HG03064 (cell line): ENCODE measurements around the gene MRM1.

Experiments
- ATAC-seq: cut with Tn5 transposase; IDR thresholded peaks from one replicate; pipeline ENCODE4 v1.9.1; 2021; ENCODE audit warnings: low read depth; ENCODE audit not compliant: unreplicated experiment

Gene MRM1

DNA sequence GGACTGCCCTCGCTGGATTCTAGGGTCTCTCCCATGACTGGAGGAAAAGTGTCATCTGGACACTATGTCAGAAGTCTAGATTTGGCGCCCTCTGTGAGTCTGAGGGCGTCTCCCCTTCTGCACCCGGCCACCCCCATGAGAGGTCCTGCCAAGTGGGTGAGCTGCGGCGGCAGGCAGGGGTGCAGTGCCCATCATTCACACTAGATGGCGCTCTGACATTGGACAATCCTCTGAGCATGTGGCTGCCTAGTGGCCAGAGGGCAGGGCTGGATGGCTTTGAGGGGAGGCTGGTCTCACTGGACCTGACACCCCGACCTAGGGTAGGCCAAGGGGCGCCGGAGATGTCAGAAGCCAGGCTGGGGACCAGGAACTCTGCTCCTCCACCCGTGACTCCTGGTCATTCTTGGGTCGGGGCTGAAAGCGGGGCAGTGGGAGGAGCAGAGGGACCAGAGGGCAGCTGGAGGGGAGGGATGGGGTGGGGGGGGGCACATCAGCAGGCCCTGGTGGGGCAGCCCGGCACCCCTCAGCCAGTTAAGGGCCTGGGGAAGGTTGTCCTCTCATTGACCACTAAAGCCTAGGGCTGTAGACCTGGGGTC is 28.0 kb downstream of the MRM1 start:
- ATAC-seq, result no peak

- no peak for ATAC-seq
Observed at GRCh38 chr17:36629970-36630502, 28.7 kb downstream of the MRM1 start.

DNA sequence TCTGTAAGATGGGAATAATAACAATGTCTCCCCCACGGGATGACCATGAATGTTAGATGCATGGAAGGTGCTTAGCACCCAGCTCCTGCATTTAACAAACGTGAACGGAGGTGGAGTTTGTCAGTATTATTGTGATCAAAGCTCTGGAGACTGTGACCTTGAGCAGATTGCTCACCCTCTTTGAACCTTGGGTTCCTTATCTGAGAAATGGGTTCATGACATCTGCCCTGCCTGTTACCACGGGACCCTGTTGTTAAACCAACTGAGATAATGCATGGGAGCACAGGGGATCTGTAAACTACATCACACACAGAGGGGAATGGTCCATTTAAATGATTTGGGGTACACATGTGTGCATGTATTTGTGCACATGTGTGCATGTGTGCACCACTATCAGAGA is 29.6 kb downstream of the MRM1 start:
- no peak for ATAC-seq

DNA sequence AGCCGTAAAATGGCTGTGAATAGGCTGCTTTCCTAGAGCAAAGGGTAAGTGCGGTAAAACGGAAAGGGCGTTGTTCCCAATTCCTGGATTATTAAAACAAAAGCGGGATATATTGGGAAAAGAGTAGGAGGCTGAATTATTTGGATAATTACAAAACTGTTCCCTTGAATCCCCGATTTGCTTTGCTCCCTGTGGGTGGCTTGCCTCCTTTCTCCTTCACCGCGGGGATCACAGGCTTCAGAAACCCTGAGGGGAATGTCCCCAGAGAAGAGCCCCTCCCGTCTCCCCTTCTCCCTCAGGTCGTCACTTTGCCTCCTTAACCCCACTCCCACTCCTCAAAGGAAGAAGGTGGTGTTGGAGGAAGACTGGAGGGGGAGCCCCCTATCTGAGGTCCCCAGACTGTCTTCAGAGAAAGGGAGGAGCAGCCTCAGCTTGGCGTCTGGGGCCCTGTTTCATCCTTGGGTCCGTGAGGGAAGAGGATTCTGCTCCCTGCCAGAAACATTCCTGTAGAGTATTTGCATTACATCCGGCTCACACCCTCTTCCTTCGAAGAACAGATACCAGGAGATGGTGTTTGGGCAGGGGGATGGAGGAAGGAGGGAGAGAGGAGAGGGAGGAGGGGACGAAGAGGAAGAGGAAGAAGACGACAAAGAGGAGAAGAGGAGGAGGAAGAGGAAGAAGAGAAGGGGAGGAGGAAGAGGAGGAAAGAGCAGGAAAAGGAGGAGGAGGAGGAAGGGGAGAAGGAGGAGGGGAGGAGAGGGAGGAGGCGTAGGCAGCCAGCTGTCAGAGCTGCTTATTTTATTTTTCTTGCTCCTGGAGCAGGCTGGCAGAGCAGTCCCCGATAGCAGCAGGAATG is 31.8 kb downstream of the MRM1 start:
- ATAC-seq, result no peak

- no peak for ATAC-seq
Observed at GRCh38 chr17:36640346-36640745, 39.0 kb downstream of the MRM1 start.

- ATAC-seq, result no peak
Observed at GRCh38 chr17:36640836-36641235, 39.5 kb downstream of the MRM1 start.

GRCh38 chr17:36641331-36641876 is 40.0 kb downstream of the MRM1 start:
- ATAC-seq, result no peak

- ATAC-seq, result no peak
Observed at GRCh38 chr17:36641877-36642845, 40.8 kb downstream of the MRM1 start.

DNA sequence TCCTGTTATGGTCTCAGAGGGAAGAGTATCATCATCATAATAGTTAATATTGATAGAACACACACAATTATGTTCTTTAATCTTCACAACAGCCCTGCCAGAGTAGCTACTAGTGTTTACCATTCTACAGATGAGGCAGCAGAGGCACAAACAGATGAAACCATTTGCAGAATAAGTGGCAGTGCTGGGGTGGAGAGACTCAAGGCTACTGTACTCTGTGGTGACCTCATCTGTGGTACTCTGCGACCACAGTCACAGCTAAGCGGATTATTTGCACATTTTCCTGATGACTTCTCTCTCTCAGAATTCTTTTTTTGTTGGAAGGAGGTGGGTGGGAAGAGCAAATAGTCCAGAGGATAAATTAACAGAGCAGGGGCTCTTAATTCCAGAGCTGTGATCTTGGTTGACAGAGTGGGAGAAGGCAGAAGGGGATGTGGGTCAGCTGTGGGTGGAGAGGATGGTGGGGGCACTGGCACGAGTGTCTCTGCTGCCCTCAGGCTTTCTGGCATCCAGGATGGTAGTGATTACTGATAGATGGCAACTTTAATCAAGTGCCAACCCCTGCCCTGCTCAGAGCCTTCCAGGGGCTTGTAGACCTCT is 41.8 kb downstream of the MRM1 start:
- ATAC-seq, result no peak

DNA sequence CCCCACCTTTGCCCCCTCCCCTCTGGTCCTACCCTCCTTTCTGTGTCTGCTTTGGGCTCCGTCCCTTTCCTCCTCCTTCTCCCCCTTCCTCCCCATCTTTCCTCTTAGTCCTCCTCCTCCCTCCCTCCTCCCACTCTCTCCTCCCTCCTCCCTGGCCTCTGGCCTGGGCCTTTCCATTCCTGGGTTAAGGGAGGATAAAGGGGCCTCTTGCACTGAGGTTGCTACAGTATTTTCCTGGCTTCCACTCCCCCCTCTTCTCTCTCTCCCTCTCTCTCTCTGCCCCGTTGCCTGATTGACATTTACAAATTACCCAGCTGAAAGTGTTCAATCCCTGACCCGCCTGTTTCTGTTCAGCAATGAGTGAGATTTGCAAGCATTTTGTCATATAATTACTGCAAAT is 44.0 kb downstream of the MRM1 start:
- ATAC-seq, result no peak

DNA sequence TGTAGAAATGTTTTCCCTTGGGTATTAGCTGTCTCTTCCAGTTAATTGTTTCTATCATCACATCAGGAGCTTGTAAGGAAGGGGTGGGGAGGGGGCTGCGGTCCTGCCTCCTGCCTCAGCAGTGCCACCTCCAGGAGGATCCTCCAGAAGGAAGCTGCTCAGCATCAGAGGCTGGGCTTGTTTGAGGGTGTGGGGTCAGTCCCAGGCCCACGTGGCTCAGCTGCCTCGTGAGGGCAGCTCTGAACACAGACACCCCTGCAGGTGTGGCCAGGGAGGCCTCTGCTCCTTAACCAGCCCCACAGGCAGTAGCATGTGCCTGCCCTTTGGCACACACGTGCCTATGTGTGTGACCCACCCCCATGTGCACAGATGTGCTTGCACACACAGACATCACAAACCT is 46.3 kb downstream of the MRM1 start:
- no peak for ATAC-seq

- ATAC-seq, result no peak
Observed at GRCh38 chr17:36650096-36650775, 48.9 kb downstream of the MRM1 start.

GRCh38 chr17:36653374-36653773 is 52.0 kb downstream of the MRM1 start:
- ATAC-seq, result no peak

DNA sequence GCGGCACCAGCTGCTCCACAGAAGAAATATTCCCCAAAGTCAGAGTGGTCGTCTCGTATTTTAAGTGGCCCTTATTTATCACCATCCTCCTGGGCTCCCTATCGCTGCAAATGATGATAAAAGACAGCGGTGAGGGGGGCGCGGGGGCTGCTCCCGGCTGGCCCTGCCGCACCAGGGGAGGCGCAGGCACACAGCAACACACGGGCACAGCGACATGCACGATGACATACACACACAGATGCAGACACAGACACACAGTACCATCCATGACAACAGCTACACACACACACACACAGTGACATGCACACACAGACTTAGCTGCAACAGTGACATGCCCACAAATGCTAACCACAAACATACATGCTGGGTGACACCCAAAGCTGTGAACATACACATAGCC is 52.5 kb downstream of the MRM1 start:
- no peak for ATAC-seq

- no peak for ATAC-seq
Observed at GRCh38 chr17:36655726-36656125, 54.3 kb downstream of the MRM1 start.

- ATAC-seq, result no peak
Observed at GRCh38 chr17:36657390-36657762, 56.0 kb downstream of the MRM1 start.

DNA sequence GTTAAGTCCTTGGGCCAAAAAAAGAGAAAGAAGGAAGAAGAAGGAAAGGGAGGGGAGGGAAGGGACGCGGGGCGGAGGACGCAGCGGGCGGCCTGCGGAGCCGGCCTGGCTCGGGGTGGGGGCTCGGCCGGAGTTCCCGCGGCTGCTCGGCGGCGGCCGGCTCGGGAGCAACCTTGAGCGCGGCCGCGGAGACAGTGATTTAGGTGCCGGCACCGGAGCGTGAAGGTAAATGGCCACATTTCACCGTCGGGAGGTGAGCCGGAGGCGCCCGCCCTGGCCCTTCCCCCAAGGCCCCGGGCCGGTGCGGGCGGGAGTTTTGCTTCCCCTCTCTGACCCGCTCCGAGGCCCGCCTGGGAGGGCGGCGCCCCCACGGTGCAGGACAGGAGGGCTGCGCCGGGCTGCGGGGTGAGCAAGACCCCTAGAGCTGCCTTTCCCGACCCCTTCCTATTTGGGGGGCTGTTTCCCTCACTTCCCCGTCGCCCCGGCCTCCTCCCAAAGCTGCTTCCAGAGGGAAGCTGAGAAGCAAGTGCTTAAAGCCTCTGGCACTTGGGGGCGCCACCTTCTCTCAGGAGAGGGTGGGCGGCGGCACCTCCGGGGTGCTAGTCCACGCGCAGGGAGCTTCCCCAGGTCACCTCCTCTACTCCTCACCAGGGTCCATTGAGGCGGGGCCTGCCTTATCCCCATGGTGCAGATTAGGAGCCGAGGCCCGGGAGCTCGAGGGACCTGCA is 56.5 kb downstream of the MRM1 start:
- ATAC-seq, result no peak
